Duodenal mucosa (tissue), 2 donors: ENCODE measurements around the gene NEU2.
A peak's percentile ranks its signal among the peaks of the same experiment; 100 is the strongest.

ENCODE experiments used
- H3K27ac ChIP-seq: one replicate; pipeline ENCODE4 v1.7.0; 2013; ENCODE audit warnings: low read depth, low read length
- H3K27me3 ChIP-seq, 2 donors: one replicate each; pipeline ENCODE4 v1.7.0; 2013; ENCODE audit warnings: low read length in 2 of 2, control low read depth in 1 of 2; ENCODE audit not compliant: insufficient read depth in 2 of 2, control insufficient read depth in 1 of 2
- H3K36me3 ChIP-seq, 2 donors: one replicate each; pipeline ENCODE4 v1.7.0; 2013; ENCODE audit warnings: low read length in 2 of 2, control low read depth in 1 of 2; ENCODE audit not compliant: insufficient read depth in 2 of 2, control insufficient read depth in 1 of 2
- H3K4me1 ChIP-seq, 2 donors: one replicate each; pipeline ENCODE4 v1.7.0; 2013; ENCODE audit warnings: low read length in 2 of 2, control low read depth in 1 of 2; ENCODE audit not compliant: insufficient read depth in 2 of 2, control insufficient read depth in 1 of 2
- H3K4me3 ChIP-seq, 2 donors: one replicate each; pipeline ENCODE4 v1.7.0; 2013; ENCODE audit warnings: low read length in 2 of 2, low read depth in 1 of 2
- H3K9ac ChIP-seq, 2 donors: one replicate each; pipeline ENCODE4 v1.7.0; 2013; ENCODE audit warnings: low read length in 2 of 2, low read depth in 1 of 2
- H3K9me3 ChIP-seq, 2 donors: one replicate each; pipeline ENCODE4 v1.7.0; 2013; ENCODE audit warnings: low read length in 2 of 2, control low read depth in 1 of 2; ENCODE audit not compliant: control insufficient read depth in 1 of 2

Gene NEU2

DNA sequence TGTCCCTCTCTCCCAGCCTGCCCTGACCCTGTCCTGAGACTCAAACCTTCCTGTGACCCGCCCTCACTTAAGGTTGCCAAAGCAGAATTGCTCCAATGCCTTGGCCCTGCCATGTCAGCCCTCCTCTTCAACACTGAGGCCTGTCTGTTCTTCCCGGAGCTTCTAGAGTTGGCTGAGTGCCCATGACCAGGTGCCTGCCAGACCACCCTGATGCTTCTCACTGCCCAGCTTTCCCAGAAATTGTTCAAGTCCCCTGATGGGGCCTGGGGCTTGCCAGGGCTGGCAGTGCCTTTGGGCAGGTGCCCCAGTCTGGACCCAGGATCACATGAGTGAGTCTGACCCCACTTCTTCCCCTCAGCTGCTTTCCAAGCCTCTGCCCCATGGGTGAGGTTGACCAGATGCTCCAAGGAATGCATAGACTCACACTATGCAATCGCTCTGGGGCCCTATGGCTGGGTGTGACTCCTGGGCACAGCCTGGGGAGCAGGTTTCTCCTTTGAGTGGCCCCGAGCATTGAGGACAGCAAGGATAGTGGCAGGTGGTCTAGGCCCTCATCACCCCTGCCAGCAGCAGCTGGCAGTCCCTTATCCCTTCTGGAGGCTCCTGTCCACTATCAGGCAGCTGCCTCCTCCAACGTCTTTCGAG is 24.6 kb downstream of the NEU2 start:
- no peaks in the 10 kb centered on the region for H3K36me3 ChIP-seq
- no peak overlapping the region for H3K4me3 ChIP-seq
- H3K27me3 ChIP-seq: no peaks in the 10 kb centered on the region
- peaks cover 12 to 25% of the 10 kb centered on the region in 2 donors for H3K4me1 ChIP-seq
- H3K9me3 ChIP-seq: no peaks in the 10 kb centered on the region
- H3K27ac ChIP-seq: no peak overlapping the region
- no peak overlapping the region for H3K9ac ChIP-seq

DNA sequence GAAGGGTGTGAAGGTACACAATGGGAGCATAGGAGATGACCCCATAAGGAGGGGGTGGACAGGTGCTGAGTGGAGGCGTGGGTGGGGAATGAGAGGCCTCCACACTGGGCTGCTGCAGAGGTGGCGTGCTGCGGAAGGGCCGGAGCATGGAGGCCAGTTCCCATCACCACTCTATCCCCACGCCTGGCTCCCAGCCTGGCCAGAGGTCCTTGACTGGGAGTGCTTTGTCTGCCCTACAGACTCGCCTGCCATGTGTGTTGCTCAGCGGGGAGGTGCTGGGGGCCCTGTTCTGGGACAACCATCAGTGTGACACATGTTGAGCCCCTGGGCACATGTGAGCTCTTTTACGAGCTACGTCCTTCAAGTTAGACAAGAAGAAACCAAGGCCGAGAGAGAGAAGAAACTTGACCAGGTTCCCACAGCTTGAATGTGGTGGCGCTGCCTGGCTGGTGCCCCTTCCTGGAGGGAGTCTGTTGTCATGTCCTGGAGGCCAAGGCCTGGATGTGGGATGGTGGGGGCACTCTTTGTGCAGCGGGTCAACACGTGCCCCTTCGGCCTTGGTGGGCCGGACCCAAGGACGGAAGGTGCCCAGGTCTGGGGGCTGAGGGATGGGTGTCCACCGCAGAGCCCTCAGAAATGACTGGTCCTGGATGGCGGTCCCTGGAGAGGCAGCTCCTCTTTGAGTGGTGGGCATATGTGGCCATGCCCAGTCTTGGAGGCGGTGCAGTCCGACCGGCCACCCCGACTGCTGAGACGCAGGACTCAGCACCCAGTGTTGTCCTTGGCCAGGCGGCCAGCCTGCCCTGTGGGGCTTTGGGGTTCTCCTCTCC is 26.5 kb downstream of the NEU2 start:
- Histone ChIP-seq H3K4me3 (no peak overlapping the region), H3K27ac (no peak overlapping the region), H3K36me3 (no peaks in the 10 kb centered on the region), H3K9me3 (no peaks in the 10 kb centered on the region), H3K4me1 (peaks cover 31 to 43% of the 10 kb centered on the region in 2 donors), H3K9ac (no peak overlapping the region), H3K27me3 (no peaks in the 10 kb centered on the region)

GRCh38 chr2:233059547-233059796 is 27.0 kb downstream of the NEU2 start:
- peak overlapping the region in 1 of 2 donors; percentile 40 for H3K9ac ChIP-seq
- peaks cover 35 to 48% of the 10 kb centered on the region in 2 donors for H3K4me1 ChIP-seq
- no peaks in the 10 kb centered on the region for H3K36me3 ChIP-seq
- no peaks in the 10 kb centered on the region for H3K9me3 ChIP-seq
- no peaks in the 10 kb centered on the region for H3K27me3 ChIP-seq
- H3K27ac ChIP-seq: peak overlapping the region; percentile 67
- peak overlapping the region; percentile 63 to 76 for H3K4me3 ChIP-seq

GRCh38 chr2:233059797-233060500 is 27.5 kb downstream of the NEU2 start, which contains the start of gene INPP5D:
Gene INPP5D, plus strand, starts transcription at chr2:233060342. Its CDS starts 137 bp downstream, at chr2:233060479.
- Histone ChIP-seq H3K9ac (peak within 1 kb of the TSS; percentile 60 to 76), H3K36me3 (no peaks in the 10 kb centered on the region), H3K9me3 (no peaks in the 10 kb centered on the region), H3K4me3 (peak within 1 kb of the TSS; percentile 63 to 76), H3K4me1 (peaks cover 40 to 52% of the 10 kb centered on the region in 2 donors), H3K27ac (peak within 1 kb of the TSS; percentile 67), H3K27me3 (no peaks in the 10 kb centered on the region)

DNA sequence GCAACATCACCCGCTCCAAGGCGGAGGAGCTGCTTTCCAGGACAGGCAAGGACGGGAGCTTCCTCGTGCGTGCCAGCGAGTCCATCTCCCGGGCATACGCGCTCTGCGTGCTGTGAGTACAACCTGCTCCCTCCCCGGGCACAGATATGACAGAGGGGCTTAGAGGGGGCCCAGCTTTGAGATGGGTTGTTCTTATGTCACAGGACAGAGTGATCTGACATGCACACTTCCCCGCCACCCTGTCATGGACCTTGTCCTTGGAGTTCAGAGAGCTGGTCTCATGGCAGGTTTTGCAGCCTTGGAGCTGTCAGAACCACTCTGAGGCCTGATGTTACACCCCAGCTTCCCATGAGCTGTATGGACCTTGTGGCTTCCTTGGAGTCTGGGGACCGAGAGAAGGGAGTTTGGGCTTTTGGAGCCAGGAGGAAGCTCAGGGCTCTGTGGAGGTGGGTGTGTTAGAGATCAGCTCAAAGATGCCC is 28.1 kb downstream of the NEU2 start:
- Histone ChIP-seq H3K9ac (peak overlapping the region; percentile 60 to 76), H3K36me3 (no peaks in the 10 kb centered on the region), H3K4me1 (peaks cover 41 to 52% of the 10 kb centered on the region in 2 donors), H3K27me3 (no peaks in the 10 kb centered on the region), H3K27ac (peak overlapping the region; percentile 67), H3K9me3 (no peaks in the 10 kb centered on the region), H3K4me3 (peak overlapping the region; percentile 63 to 76)

DNA sequence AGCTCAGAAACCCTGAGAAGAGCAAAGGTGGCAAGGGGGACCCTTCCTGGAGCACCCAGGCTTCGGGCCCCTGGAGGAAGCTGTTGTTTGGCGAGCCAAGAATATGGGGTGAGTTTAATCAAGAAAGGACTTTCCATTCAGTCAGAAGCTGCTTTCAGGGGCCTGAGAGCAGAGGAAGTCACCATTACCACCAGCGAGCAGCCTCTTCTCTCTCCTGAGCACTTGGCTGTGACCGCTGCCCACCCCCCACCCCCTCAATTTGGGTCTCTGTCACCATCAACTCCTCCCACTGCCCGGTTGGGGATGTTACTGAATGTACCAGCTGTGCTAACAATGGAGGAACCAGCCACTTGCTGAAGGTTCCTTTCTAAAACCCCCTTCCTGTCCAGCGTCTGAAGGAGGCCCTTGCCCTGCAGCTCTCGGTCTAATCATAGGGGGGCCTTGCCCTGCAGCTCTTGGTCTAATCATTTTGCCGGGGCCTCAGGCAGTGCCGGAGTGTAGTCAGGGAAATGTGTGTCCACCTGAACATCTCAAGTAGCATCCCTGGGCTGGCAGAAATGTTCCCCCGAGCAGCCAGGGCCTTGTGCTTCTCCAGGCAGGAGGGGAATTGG is 28.6 kb downstream of the NEU2 start:
- peaks cover 0 to 2% of the 10 kb centered on the region in 2 donors for H3K36me3 ChIP-seq
- H3K9ac ChIP-seq: peak overlapping the region; percentile 60 to 76
- H3K9me3 ChIP-seq: no peaks in the 10 kb centered on the region
- H3K27ac ChIP-seq: no peak overlapping the region
- peaks cover 41 to 52% of the 10 kb centered on the region in 2 donors for H3K4me1 ChIP-seq
- H3K27me3 ChIP-seq: no peaks in the 10 kb centered on the region
- H3K4me3 ChIP-seq: peak overlapping the region; percentile 63 to 76

GRCh38 chr2:233061591-233062450 is 29.3 kb downstream of the NEU2 start:
- Histone ChIP-seq H3K4me3 (peak overlapping the region; percentile 63 to 76), H3K27me3 (no peaks in the 10 kb centered on the region), H3K27ac (peak overlapping the region; percentile 27), H3K9me3 (no peaks in the 10 kb centered on the region), H3K36me3 (peaks cover 0 to 5% of the 10 kb centered on the region in 2 donors), H3K9ac (peak overlapping the region; percentile 60 to 76), H3K4me1 (peaks cover 41 to 52% of the 10 kb centered on the region in 2 donors)

GRCh38 chr2:233062451-233062850 is 30.0 kb downstream of the NEU2 start:
- Histone ChIP-seq H3K27ac (peak overlapping the region; percentile 27), H3K9me3 (no peaks in the 10 kb centered on the region), H3K36me3 (peaks cover 0 to 5% of the 10 kb centered on the region in 2 donors), H3K4me1 (peaks cover 41 to 52% of the 10 kb centered on the region in 2 donors), H3K4me3 (peak overlapping the region; percentile 63 to 76), H3K27me3 (no peaks in the 10 kb centered on the region), H3K9ac (peak overlapping the region; percentile 60 to 76)

DNA sequence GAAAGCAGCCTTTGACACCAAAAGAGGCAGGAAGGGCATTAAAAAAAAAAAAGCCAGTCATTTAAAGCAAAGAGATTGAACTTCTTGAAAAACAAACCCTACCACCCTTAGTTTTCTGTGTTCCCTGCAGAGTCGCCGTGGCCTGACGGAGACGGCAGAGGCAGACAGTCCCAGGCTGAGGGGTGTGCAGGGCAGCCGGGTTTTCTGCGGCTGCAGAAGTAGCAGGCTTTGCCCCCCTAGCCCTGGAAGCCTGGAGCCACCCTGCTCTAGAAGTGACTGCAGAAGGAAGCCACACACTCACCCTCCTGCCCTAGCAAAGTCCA is 30.4 kb downstream of the NEU2 start:
- Histone ChIP-seq H3K9ac (peak overlapping the region; percentile 60 to 76), H3K9me3 (no peaks in the 10 kb centered on the region), H3K27ac (peak overlapping the region; percentile 7), H3K27me3 (no peaks in the 10 kb centered on the region), H3K4me1 (peaks cover 41 to 52% of the 10 kb centered on the region in 2 donors), H3K36me3 (peaks cover 0 to 5% of the 10 kb centered on the region in 2 donors), H3K4me3 (peak overlapping the region; percentile 23 to 63)
